ENCODE results near the gene DNAJC11. TPM values are rescaled to one million over a fixed set of nuclear protein-coding genes. Genes with fewer than 3 reads are reported as not detected.
"Not testable (repeated sequence)": the region's sequence is repeated elsewhere in the genome, so short reads cannot be mapped to it uniquely, and the experiment has no call there.

The DNAJC11 gene
- total and polyA plus RNA-seq, 10 donors, result 13.3 to 66.9 (median 54.6) TPM

DNA sequence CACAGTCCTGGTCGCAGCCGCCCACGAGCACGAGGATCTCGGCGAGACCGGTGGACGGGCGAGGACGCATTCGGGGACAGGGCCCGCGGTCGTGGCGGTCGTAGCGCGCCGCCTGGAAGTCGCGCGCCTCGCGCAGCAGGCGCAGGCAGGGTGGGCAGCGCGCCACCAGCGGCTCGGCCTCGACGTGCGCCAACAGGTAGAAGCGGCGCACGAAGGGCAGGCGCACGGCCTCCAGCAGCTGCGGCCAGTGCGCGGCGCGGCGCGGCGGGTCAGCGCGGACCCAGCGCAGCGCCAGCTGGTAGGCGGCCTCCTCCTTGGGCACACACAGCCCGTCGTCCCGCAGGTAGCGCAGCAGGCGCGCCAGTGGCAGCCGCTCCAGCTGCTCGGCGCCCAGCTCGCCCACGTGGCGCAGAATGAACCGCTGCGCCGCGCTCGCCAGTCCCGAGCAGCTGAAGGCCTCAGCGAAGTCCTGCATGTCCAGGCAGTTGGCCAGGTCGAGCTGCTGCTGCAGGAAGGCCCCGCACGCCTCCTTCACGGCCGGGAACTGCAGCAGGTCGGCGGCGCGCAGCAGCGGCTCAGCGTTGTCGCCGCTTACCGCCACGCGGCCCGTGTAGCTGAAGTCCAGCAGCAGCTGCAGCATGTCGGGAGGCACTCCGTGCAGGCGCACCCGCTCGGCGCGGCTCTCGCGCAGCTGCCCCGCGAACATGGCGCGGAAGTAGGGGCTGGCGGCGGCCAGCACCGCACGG lies 99.5 kb downstream of the DNAJC11 start:
- TF ChIP-seq, protein P1, sequence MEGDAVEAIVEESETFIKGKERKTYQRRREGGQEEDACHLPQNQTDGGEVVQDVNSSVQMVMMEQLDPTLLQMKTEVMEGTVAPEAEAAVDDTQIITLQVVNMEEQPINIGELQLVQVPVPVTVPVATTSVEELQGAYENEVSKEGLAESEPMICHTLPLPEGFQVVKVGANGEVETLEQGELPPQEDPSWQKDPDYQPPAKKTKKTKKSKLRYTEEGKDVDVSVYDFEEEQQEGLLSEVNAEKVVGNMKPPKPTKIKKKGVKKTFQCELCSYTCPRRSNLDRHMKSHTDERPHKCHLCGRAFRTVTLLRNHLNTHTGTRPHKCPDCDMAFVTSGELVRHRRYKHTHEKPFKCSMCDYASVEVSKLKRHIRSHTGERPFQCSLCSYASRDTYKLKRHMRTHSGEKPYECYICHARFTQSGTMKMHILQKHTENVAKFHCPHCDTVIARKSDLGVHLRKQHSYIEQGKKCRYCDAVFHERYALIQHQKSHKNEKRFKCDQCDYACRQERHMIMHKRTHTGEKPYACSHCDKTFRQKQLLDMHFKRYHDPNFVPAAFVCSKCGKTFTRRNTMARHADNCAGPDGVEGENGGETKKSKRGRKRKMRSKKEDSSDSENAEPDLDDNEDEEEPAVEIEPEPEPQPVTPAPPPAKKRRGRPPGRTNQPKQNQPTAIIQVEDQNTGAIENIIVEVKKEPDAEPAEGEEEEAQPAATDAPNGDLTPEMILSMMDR (IDR thresholded peaks at IDR 0.05 in 8 of 11, conservative IDR thresholded peaks at IDR 0.05 in 3 of 11), result no peak
- TF ChIP-seq POLR2A (IDR thresholded peaks at IDR 0.05) (no peak), POLR2AphosphoS5 (IDR thresholded peaks at IDR 0.05) (no peak)
- DNase-seq, result peak; percentile 91
- Histone ChIP-seq H3K4me1 (peaks cover 23 to 69% (median 57%) of the 10 kb centered on the region in 6 donors), H3K27me3 (replicated peaks in 1 of 7) (no peaks in the 10 kb centered on the region), H3K4me3 (peak overlapping the region; percentile 90 to 100 (median 99)), H3K36me3 (peaks cover 4 to 24% (median 19%) of the 10 kb centered on the region in 6 donors), H3K27ac (peak overlapping the region; percentile 97 to 99 (median 99)), H3K9me3 (no peaks in the 10 kb centered on the region)
- WGBS, 5 donors, result 0 to 1% (median 0%) methylated on average over 19 to 103 of the region's 103 CpGs
- intact Hi-C loops (cut with DNase I; ENCODE audit: low total_unique reads), result no loop called here

DNA sequence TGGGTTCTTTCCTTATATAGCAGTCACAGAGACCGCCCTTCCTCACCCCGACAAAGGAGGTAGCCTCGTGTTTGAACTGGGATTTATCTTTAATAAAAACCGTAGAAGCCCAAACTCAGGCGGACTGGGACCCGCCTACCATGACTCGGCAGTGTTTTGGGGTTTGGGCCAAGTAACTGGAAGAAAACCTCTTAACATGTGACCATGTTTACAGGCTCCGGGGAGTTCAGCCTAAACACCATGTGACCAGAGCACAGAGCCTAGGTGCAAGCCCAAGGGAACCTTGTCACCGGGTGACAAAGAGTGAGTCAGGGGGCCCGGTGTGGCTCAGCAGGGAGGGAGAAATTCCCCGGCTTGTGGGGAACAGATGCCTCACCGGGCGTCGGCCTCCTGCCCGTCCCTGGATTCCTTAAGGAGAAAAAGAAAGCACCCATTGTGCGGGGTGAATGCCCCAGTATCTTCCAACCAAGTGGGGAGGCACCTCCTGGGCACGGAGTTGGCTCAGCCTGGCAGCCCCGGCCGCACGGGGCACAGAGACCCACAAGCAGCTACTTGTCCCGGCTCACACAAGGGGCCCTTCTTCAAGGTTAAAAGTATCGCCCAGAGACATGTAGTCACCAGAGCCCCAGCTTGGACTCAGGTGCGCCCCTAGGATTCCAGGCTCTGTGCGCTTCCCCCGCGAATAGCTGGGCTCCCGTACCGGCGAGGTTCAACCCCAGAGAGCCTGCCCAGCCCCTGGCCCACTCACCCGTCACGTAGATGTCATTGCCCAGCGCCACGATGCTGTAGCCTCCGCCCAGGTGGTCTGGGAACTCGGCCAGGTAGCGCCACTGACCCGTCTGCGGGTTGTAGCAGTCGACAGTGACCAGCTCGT lies 100.3 kb downstream of the DNAJC11 start:
- H3K4me1 ChIP-seq, result peaks cover 26 to 77% (median 64%) of the 10 kb centered on the region in 6 donors
- peak overlapping the region; percentile 97 to 99 (median 99) for H3K27ac ChIP-seq
- no peaks in the 10 kb centered on the region for H3K27me3 ChIP-seq (replicated peaks in 1 of 7)
- no peaks in the 10 kb centered on the region for H3K9me3 ChIP-seq
- 0 to 1% (median 0%) methylated on average over 22 to 40 of the region's 40 CpGs for WGBS, 5 donors
- peaks cover 4 to 32% (median 26%) of the 10 kb centered on the region in 6 donors for H3K36me3 ChIP-seq
- peak; percentile 91 for DNase-seq
- intact Hi-C loops (cut with DNase I; ENCODE audit: low total_unique reads), result no loop called here
- H3K4me3 ChIP-seq, result peak overlapping the region; percentile 90 to 100 (median 99)
- TF ChIP-seq, protein P1 (IDR thresholded peaks at IDR 0.05 in 8 of 11, conservative IDR thresholded peaks at IDR 0.05 in 3 of 11), result no peak
- peak; percentile 27 to 74 (median 72) for TF ChIP-seq POLR2AphosphoS5 (IDR thresholded peaks at IDR 0.05)

DNA sequence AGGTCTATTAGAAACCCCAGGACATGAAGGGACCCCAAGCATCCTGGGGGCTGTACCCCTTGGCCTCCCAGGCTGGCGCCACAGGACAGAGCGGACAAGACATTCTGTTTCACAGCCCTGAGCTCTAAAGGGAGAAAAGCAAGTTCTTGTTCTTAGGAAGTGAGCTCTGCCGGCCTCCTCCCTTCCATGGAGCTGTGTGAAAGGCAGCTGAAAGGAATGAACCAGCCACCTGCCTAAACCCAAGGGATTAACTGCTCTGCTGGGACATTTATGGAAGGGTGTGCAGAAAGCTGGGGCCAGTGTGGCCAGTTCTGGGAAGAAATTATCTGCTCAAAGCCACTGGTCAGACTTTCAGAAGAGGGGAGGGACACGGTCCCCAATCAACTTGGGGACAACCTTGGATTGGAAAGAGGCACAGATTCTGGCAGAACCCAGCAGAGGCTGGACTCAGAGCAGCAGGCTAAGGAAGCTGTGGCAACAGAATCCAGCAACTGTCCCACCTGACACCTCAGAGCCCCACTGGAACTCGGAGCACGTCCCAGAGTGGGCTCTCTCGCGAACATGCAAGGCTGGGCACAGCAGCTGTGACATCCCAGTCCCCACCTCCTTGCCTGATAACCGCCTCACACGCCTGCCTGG lies 101.1 kb downstream of the DNAJC11 start:
- peaks cover 4 to 40% (median 34%) of the 10 kb centered on the region in 6 donors for H3K36me3 ChIP-seq
- 13 to 16% (median 14%) methylated on average over 10 of the region's 10 CpGs for WGBS, 5 donors
- no peaks in the 10 kb centered on the region for H3K27me3 ChIP-seq (replicated peaks in 1 of 7)
- H3K4me1 ChIP-seq, result peaks cover 26 to 85% (median 68%) of the 10 kb centered on the region in 6 donors
- H3K9me3 ChIP-seq, result no peaks in the 10 kb centered on the region
- no peak for DNase-seq
- intact Hi-C loops (cut with DNase I; ENCODE audit: low total_unique reads), result no loop called here
- H3K27ac ChIP-seq, result peak overlapping the region; percentile 51 to 99 (median 98)
- H3K4me3 ChIP-seq, result peak overlapping the region; percentile 90 to 100 (median 99)
- no peak for TF ChIP-seq POLR2A (IDR thresholded peaks at IDR 0.05)
- TF ChIP-seq, protein P1 (IDR thresholded peaks at IDR 0.05 in 8 of 11, conservative IDR thresholded peaks at IDR 0.05 in 3 of 11), result no peak
- TF ChIP-seq POLR2AphosphoS5 (IDR thresholded peaks at IDR 0.05), result peak in 1 of 3 donors; percentile 47

DNA sequence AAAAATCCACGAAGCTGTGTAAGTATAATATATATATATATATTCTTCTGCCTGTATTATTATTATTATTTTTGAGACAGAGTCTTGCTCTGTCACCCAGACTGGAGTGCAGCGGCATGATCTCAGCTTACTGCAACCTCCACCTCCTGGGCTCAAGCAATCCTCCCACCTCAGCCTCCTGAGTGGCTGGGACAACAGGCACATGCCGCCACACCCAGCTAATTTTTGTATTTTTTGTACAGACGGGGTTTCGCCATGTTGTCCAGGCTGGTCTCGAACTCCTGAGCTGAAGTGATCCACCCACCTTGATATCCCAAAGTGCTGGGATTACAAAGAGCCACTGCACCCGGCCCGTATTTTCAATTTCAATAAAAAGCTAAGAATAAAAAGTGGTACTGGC lies 101.6 kb downstream of the DNAJC11 start:
- intact Hi-C loops (cut with DNase I; ENCODE audit: low total_unique reads), result not testable (repeated sequence)

More for the DNA sequence above, 101.6 kb downstream of the DNAJC11 start:
- Histone ChIP-seq H3K27ac (peak overlapping the region; percentile 51 to 99 (median 98)), H3K36me3 (peaks cover 4 to 45% (median 39%) of the 10 kb centered on the region in 6 donors), H3K4me3 (peak overlapping the region; percentile 90 to 100 (median 99)), H3K4me1 (peaks cover 26 to 90% (median 70%) of the 10 kb centered on the region in 6 donors)
- not testable (repeated sequence) for H3K27me3 ChIP-seq (replicated peaks in 1 of 7); DNase-seq; H3K9me3 ChIP-seq
- WGBS, 5 donors, result 28 to 45% (median 40%) methylated on average over 8 of the region's 8 CpGs
